Measurements from ENCODE around the gene ATP1B4. TPM values are rescaled to one million over a fixed set of nuclear protein-coding genes. Genes with fewer than 3 reads are reported as not detected.

ATP1B4 gene
- total RNA-seq, 1 donor from 2014 or later = not detected

DNA sequence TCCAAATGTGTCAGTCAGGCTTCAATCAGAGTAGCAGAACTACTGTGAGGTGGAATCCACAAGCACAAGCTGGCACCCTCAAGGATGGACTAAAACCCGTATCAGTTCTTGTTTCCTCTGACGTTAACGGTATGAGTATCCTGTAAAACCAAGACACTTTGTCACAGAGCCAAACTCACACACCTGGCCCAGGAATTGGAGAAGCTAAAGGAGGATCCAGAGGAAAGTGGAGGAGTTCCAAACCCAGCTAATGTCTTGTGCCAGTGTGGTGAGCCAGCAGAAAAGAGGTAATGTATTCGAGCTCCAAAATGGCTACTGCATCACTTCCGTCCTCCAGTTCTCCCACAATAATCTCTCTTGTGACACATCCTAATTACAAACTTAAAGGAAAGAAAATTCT is 44.7 kb downstream of the ATP1B4 start:
- Mint-ChIP-seq H3K27me3 (ENCODE audit: unreplicated experiment) (peaks cover 8% of the 10 kb centered on the region), H3K4me1 (ENCODE audit: unreplicated experiment) (no peaks in the 10 kb centered on the region), H3K27ac (ENCODE audit: unreplicated experiment) (no peak overlapping the region), H3K9me3 (ENCODE audit: unreplicated experiment) (peaks cover 4% of the 10 kb centered on the region), H3K36me3 (ENCODE audit: low read depth, unreplicated experiment) (peaks cover 4% of the 10 kb centered on the region), H3K4me3 (ENCODE audit: unreplicated experiment) (no peak overlapping the region)
- TF ChIP-seq, protein P1, sequence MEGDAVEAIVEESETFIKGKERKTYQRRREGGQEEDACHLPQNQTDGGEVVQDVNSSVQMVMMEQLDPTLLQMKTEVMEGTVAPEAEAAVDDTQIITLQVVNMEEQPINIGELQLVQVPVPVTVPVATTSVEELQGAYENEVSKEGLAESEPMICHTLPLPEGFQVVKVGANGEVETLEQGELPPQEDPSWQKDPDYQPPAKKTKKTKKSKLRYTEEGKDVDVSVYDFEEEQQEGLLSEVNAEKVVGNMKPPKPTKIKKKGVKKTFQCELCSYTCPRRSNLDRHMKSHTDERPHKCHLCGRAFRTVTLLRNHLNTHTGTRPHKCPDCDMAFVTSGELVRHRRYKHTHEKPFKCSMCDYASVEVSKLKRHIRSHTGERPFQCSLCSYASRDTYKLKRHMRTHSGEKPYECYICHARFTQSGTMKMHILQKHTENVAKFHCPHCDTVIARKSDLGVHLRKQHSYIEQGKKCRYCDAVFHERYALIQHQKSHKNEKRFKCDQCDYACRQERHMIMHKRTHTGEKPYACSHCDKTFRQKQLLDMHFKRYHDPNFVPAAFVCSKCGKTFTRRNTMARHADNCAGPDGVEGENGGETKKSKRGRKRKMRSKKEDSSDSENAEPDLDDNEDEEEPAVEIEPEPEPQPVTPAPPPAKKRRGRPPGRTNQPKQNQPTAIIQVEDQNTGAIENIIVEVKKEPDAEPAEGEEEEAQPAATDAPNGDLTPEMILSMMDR (IDR thresholded peaks at IDR 0.05; ENCODE audit: unreplicated experiment) = no peak
- no peak for DNase-seq (ENCODE audit: low spot score)

DNA sequence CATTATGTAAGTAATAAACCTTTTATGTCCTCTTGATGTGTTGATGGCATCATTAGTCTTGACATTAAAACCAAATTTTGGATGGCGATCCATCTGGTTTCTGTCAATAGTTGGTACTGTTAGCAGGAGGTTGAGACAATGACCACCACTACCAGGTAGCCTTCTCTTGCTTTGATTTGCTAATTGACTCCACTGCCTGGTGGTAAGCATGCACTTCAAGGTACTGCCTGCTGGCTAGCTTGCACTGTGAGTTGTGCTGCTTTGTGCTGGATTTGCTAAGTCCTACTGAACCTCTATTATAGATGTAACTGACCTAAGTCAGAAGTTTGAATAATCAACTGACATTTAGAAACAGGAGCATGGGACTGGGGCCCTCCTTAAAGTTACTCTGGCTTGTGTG is 46.3 kb downstream of the ATP1B4 start:
- peaks cover 8% of the 10 kb centered on the region for H3K27me3 Mint-ChIP-seq (ENCODE audit: unreplicated experiment)
- no peak for DNase-seq (ENCODE audit: low spot score)
- no peaks in the 10 kb centered on the region for H3K4me1 Mint-ChIP-seq (ENCODE audit: unreplicated experiment)
- TF ChIP-seq, protein P1 (IDR thresholded peaks at IDR 0.05; ENCODE audit: unreplicated experiment) = no peak
- peaks cover 4% of the 10 kb centered on the region for H3K36me3 Mint-ChIP-seq (ENCODE audit: low read depth, unreplicated experiment)
- H3K4me3 Mint-ChIP-seq (ENCODE audit: unreplicated experiment) = no peak overlapping the region
- H3K9me3 Mint-ChIP-seq (ENCODE audit: unreplicated experiment) = peaks cover 4% of the 10 kb centered on the region
- H3K27ac Mint-ChIP-seq (ENCODE audit: unreplicated experiment) = no peak overlapping the region

DNA sequence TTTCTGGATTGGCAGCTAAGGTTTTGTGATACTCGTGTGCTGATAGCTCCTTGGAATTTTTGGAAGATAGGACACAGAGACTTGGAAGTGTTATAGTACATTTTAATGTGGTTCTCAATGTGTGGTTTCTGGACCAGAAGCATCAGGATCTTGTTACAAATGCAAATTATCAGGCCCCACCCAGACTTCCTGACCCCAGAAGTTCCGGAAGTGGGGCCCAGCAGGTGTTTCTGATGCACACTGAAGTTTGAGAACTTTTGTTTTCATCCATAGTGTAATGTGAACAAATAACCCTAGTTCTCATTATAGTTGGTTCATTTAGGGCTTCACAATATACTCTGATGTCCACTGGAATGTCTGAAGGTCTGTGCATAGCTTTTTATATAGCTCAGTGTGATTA is 57.6 kb downstream of the ATP1B4 start:
- Mint-ChIP-seq H3K27ac (ENCODE audit: unreplicated experiment) (no peak overlapping the region), H3K4me3 (ENCODE audit: unreplicated experiment) (no peak overlapping the region), H3K9me3 (ENCODE audit: unreplicated experiment) (no peaks in the 10 kb centered on the region), H3K4me1 (ENCODE audit: unreplicated experiment) (no peaks in the 10 kb centered on the region), H3K27me3 (ENCODE audit: unreplicated experiment) (no peaks in the 10 kb centered on the region), H3K36me3 (ENCODE audit: low read depth, unreplicated experiment) (no peaks in the 10 kb centered on the region)
- no peak for DNase-seq (ENCODE audit: low spot score)
- TF ChIP-seq, protein P1 (IDR thresholded peaks at IDR 0.05; ENCODE audit: unreplicated experiment) = no peak

DNA sequence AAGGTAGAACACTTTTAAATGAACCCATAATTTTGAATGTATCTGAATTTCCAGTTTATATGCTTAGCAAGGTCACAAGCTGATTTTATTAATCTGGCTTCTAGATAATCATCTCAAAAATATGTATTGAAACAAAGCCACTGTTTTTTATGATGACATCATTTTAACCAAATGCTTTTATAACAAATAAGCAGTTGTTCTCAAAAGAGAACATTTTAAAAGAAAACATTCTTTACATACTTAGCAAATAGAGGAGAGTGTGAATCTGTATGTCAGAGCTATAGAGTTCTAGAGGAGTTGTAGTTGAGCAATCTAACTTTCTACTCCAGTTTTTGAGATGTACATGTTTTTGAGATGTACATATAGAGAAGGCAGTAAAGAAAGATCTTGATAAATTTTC is 64.7 kb downstream of the ATP1B4 start:
- H3K4me1 Mint-ChIP-seq (ENCODE audit: unreplicated experiment) = peaks cover 5% of the 10 kb centered on the region
- no peaks in the 10 kb centered on the region for H3K9me3 Mint-ChIP-seq (ENCODE audit: unreplicated experiment)
- H3K36me3 Mint-ChIP-seq (ENCODE audit: low read depth, unreplicated experiment) = no peaks in the 10 kb centered on the region
- TF ChIP-seq, protein P1 (IDR thresholded peaks at IDR 0.05; ENCODE audit: unreplicated experiment) = no peak
- no peaks in the 10 kb centered on the region for H3K27me3 Mint-ChIP-seq (ENCODE audit: unreplicated experiment)
- H3K27ac Mint-ChIP-seq (ENCODE audit: unreplicated experiment) = no peak overlapping the region
- no peak for DNase-seq (ENCODE audit: low spot score)
- no peak overlapping the region for H3K4me3 Mint-ChIP-seq (ENCODE audit: unreplicated experiment)

DNA sequence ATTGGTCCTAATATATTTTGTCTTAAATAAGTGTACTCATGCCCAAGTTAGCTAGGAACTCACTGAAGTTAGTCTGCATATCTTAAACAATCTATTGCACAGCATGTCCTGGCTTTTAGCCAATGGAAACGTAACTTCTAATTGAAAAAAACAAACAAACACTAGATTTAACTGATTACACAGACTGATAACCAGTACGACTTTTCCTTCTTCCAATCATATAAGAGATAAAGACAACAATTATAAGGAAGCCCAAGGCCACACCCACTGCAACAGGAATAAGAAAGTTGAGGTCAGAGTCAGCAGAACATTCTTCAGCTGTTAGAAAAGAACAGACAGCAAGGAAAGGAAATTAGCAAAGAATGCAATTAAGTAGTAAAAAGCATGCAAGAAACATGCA is 66.4 kb downstream of the ATP1B4 start:
- peaks cover 12% of the 10 kb centered on the region for H3K4me1 Mint-ChIP-seq (ENCODE audit: unreplicated experiment)
- no peaks in the 10 kb centered on the region for H3K9me3 Mint-ChIP-seq (ENCODE audit: unreplicated experiment)
- H3K27me3 Mint-ChIP-seq (ENCODE audit: unreplicated experiment) = no peaks in the 10 kb centered on the region
- DNase-seq (ENCODE audit: low spot score) = no peak
- TF ChIP-seq, protein P1 (IDR thresholded peaks at IDR 0.05; ENCODE audit: unreplicated experiment) = no peak
- H3K36me3 Mint-ChIP-seq (ENCODE audit: low read depth, unreplicated experiment) = no peaks in the 10 kb centered on the region
- H3K27ac Mint-ChIP-seq (ENCODE audit: unreplicated experiment) = no peak overlapping the region
- no peak overlapping the region for H3K4me3 Mint-ChIP-seq (ENCODE audit: unreplicated experiment)

All from endothelial cell (in vitro differentiated cells).